ENCODE results near the gene RPL3.

GRCh38 chr22:39296981-39297489 is 22.4 kb downstream of the RPL3 start:
- TF ChIP-seq CTCF (conservative IDR thresholded peaks at IDR 0.05; ENCODE audit: low read depth, low read length) (no peak), CEBPB (IDR thresholded peaks at IDR 0.05; ENCODE audit: low read depth, low read length) (no peak), RCOR1 (IDR thresholded peaks at IDR 0.05; ENCODE audit: insufficient replicate concordance, low read length) (no peak), RAD21 (IDR thresholded peaks at IDR 0.05; ENCODE audit: low read length) (no peak), ELK1 (IDR thresholded peaks at IDR 0.05; ENCODE audit: borderline replicate concordance, low read depth, low read length) (no peak), USF2 (IDR thresholded peaks at IDR 0.05; ENCODE audit: low read depth, low read length) (no peak), SMC3 (IDR thresholded peaks at IDR 0.05; ENCODE audit: low read depth, low read length) (no peak), POLR2A (IDR thresholded peaks at IDR 0.05; ENCODE audit: low read depth, low read length) (no peak), RFX5 (IDR thresholded peaks at IDR 0.05; ENCODE audit: low read depth, low read length) (no peak), MAFK (IDR thresholded peaks at IDR 0.05; ENCODE audit: low read depth, low read length) (no peak), MAZ (IDR thresholded peaks at IDR 0.05; ENCODE audit: borderline replicate concordance, low read depth, low read length) (no peak), MXI1 (IDR thresholded peaks at IDR 0.05; ENCODE audit: borderline replicate concordance, low read depth, low read length) (no peak), NFE2L2 (IDR thresholded peaks at IDR 0.05; ENCODE audit: low read depth, low read length) (no peak), BHLHE40 (IDR thresholded peaks at IDR 0.05; ENCODE audit: low read depth, low read length) (no peak)

All from IMR-90 (cell line).